PC-3 (cell line): ENCODE data around the gene NARS2. TPM values are rescaled to one million over a fixed set of nuclear protein-coding genes. Genes with fewer than 3 reads are reported as not detected.
"Not testable (repeated sequence)": the region's sequence is repeated elsewhere in the genome, so short reads cannot be mapped to it uniquely, and the experiment has no call there.

Experiments
- ATAC-seq: fragments of 200-7000 bp; cut with Tn5 transposase; 2 replicates; pipeline ENCODE4 v1.9.1; 2020; ENCODE audit warnings: mild to moderate bottlenecking, moderate library complexity
- BruUV-seq: library from RNA; stranded (reverse); fragments of 400-500 nt; replicated peaks from 2 replicates; lab custom pipeline; 2021; lab: Mats Ljungman, UMichigan
- CTCF ChIA-PET: fragments of 300-600 bp; sonication (Branson Sonifier 250); formaldehyde crosslinking; loops from one replicate; lab custom pipeline; 2022; ENCODE audit warnings: antibody characterized with exemption; lab: Charles Lee
- POLR2A ChIA-PET: fragments of 300-600 bp; sonication (Branson Sonifier 250); formaldehyde crosslinking; loops from one replicate; lab custom pipeline; 2022; ENCODE audit warnings: antibody characterized with exemption; ENCODE audit not compliant: unreplicated experiment; lab: Charles Lee
- DNase-seq: peaks from one replicate; pipeline ENCODE4 v3.0.0-alpha.2; 2015
- H2AFZ ChIP-seq: fragments of 300-600 bp; sonication (generic); 2 replicates; pipeline ENCODE4 v1.6.0; 2016; ENCODE audit warnings: antibody characterized with exemption, low read length
- H3F3A ChIP-seq: fragments of 300-600 bp; sonication (generic); one replicate; pipeline ENCODE4 v1.6.0; 2017; ENCODE audit warnings: antibody characterized with exemption, low read length, control low read depth, mild to moderate bottlenecking; ENCODE audit not compliant: unreplicated experiment
- H3K27ac ChIP-seq: fragments of 300-600 bp; sonication (generic); 2 replicates; pipeline ENCODE4 v1.5.1; 2016; ENCODE audit warnings: mild to moderate bottlenecking, low read length
- H3K27me3 ChIP-seq: fragments of 300-600 bp; sonication (generic); 2 replicates; pipeline ENCODE4 v1.6.1; 2016; ENCODE audit warnings: low read length, mixed read lengths
- H3K36me3 ChIP-seq: fragments of 300-600 bp; sonication (generic); 2 replicates; pipeline ENCODE4 v1.6.1; 2016; ENCODE audit warnings: low read depth, mixed run types, low read length, mixed read lengths
- H3K4me1 ChIP-seq: fragments of 300-600 bp; sonication (generic); 2 replicates; pipeline ENCODE4 v1.5.1; 2016; ENCODE audit warnings: low read length; ENCODE audit not compliant: insufficient read depth
- H3K4me2 ChIP-seq: fragments of 300-600 bp; sonication (generic); 2 replicates; pipeline ENCODE4 v1.6.0; 2016; ENCODE audit warnings: low read length
- H3K4me3 ChIP-seq: fragments of 300-600 bp; sonication (generic); 2 replicates; pipeline ENCODE4 v1.5.1; 2016; ENCODE audit warnings: mild to moderate bottlenecking, low read length, mixed read lengths
- H3K79me2 ChIP-seq: fragments of 300-600 bp; sonication (generic); 2 replicates; pipeline ENCODE4 v1.6.1; 2017; ENCODE audit warnings: low read length, mixed read lengths
- H3K9ac ChIP-seq: fragments of 300-600 bp; sonication (generic); 2 replicates; pipeline ENCODE4 v1.6.0; 2016; ENCODE audit warnings: mild to moderate bottlenecking, low read length
- H3K9me2 ChIP-seq: fragments of 300-600 bp; sonication (generic); replicated peaks from 2 replicates; pipeline ENCODE4 v1.6.1; 2016; ENCODE audit warnings: mixed run types, low read length, mixed read lengths
- H3K9me3 ChIP-seq: fragments of 300-600 bp; sonication (generic); 2 replicates; pipeline ENCODE4 v1.6.1; 2016; ENCODE audit warnings: low read length, mixed read lengths
- H4K20me1 ChIP-seq: fragments of 300-600 bp; sonication (generic); 2 replicates; pipeline ENCODE4 v1.6.1; 2016; ENCODE audit warnings: low read length, mixed read lengths
- CTCF ChIP-seq: fragments of 300-600 bp; sonication (generic); conservative IDR thresholded peaks from 2 replicates; pipeline ENCODE4 v1.5.1; 2017; ENCODE audit warnings: antibody characterized with exemption, low read depth, mild to moderate bottlenecking, low read length
- EZH2 ChIP-seq: fragments of 300-600 bp; sonication (generic); IDR thresholded peaks from one replicate; pipeline ENCODE4 v1.6.1; 2017; ENCODE audit warnings: antibody characterized with exemption, mild to moderate bottlenecking, low read length; ENCODE audit not compliant: unreplicated experiment
- EZH2phosphoT487 ChIP-seq: fragments of 300-600 bp; sonication (generic); IDR thresholded peaks from 2 replicates; pipeline ENCODE4 v1.6.1; 2018; ENCODE audit warnings: mild to moderate bottlenecking, antibody characterized with exemption, low read length, borderline replicate concordance
- intact Hi-C: fragments of 100-400 bp; cut with micrococcal nuclease; formaldehyde crosslinking; loops from 2 replicates; pipeline ENCODE4 v1.9.0; 2023
- total RNA-seq: library from RNA; depleted of rRNA; stranded (reverse); fragments of >200 nt; gene quantifications from 2 replicates; pipeline ENCODE4 v1.2.3, GENCODE V29; 2014

Gene NARS2
- total RNA-seq, 1 experiment from 2014 or later, result 33.5 TPM

- H3K9ac ChIP-seq, H4K20me1 ChIP-seq, POLR2A ChIA-PET, H3K4me2 ChIP-seq, H3K9me3 ChIP-seq, H3K36me3 ChIP-seq, ATAC-seq, H3F3A ChIP-seq, H3K4me1 ChIP-seq, H3K4me3 ChIP-seq, CTCF ChIA-PET, DNase-seq, H3K9me2 ChIP-seq, H2AFZ ChIP-seq, intact Hi-C loops, H3K79me2 ChIP-seq, H3K27ac ChIP-seq, BruUV-seq: not testable (repeated sequence)
- H3K27me3 ChIP-seq, result peaks cover 23% of the 10 kb centered on the region
These were observed 22.9 kb upstream of the NARS2 start for GRCh38 chr11:78597579-78597978.

- intact Hi-C loops, result no loop called here
These were observed 20.9 kb upstream of the NARS2 start for GRCh38 chr11:78595436-78596130.

GRCh38 chr11:78594814-78595213 is 20.1 kb upstream of the NARS2 start:
- no peak overlapping the region for H2AFZ ChIP-seq
- POLR2A ChIA-PET, result no interaction called here

More at GRCh38 chr11:78595436-78596130, 20.9 kb upstream of the NARS2 start:
- no peak overlapping the region for H2AFZ ChIP-seq
- CTCF ChIA-PET, result no interaction called here
- no peak overlapping the region for H3K9ac ChIP-seq
- no peaks in the 10 kb centered on the region for H3K4me1 ChIP-seq
- no peak overlapping the region for H3K4me3 ChIP-seq
- H3K79me2 ChIP-seq, result no peaks in the 10 kb centered on the region
- no peaks in the 10 kb centered on the region for H3K9me2 ChIP-seq
- H3F3A ChIP-seq, result no peaks in the 10 kb centered on the region
- ATAC-seq (no peak), DNase-seq (no peak)
- H3K36me3 ChIP-seq, result no peaks in the 10 kb centered on the region
- BruUV-seq, result no TSS peak
- TF ChIP-seq EZH2phosphoT487, result no peak
- TF ChIP-seq CTCF, result no peak
- no peak for TF ChIP-seq EZH2
- no peaks in the 10 kb centered on the region for H4K20me1 ChIP-seq
- H3K4me2 ChIP-seq, result no peak overlapping the region
- POLR2A ChIA-PET, result no interaction called here
- no peaks in the 10 kb centered on the region for H3K9me3 ChIP-seq
- H3K27ac ChIP-seq, result no peak overlapping the region
- peaks cover 5% of the 10 kb centered on the region; the same call in 1 of the 2 replicates for H3K27me3 ChIP-seq

More at GRCh38 chr11:78594814-78595213, 20.1 kb upstream of the NARS2 start:
- Histone ChIP-seq H3K9me2 (no peaks in the 10 kb centered on the region), H3F3A (no peaks in the 10 kb centered on the region), H3K27me3 (peaks cover 4% of the 10 kb centered on the region; the same call in 1 of the 2 replicates), H3K27ac (no peak overlapping the region), H3K36me3 (no peaks in the 10 kb centered on the region), H4K20me1 (no peaks in the 10 kb centered on the region), H3K4me1 (no peaks in the 10 kb centered on the region), H3K4me2 (no peak overlapping the region), H3K4me3 (no peak overlapping the region), H3K9ac (no peak overlapping the region), H3K9me3 (no peaks in the 10 kb centered on the region), H3K79me2 (no peaks in the 10 kb centered on the region)
- ATAC-seq (no peak), DNase-seq (no peak)
- intact Hi-C loops, result no loop called here
- CTCF ChIA-PET, result no interaction called here
- no TSS peak for BruUV-seq
- TF ChIP-seq EZH2, result no peak
- no peak for TF ChIP-seq CTCF
- TF ChIP-seq EZH2phosphoT487, result no peak
